HG02884 (cell line): ENCODE data around the gene DNAJA4.

Source experiments
- ATAC-seq: cut with Tn5 transposase; IDR thresholded peaks from one replicate; pipeline ENCODE4 v1.9.1; 2021; ENCODE audit warnings: mild to moderate bottlenecking, moderate library complexity; ENCODE audit not compliant: unreplicated experiment

The DNAJA4 gene

GRCh38 chr15:78276064-78276943 is 11.9 kb downstream of the DNAJA4 start:
- ATAC-seq, result no peak

DNA sequence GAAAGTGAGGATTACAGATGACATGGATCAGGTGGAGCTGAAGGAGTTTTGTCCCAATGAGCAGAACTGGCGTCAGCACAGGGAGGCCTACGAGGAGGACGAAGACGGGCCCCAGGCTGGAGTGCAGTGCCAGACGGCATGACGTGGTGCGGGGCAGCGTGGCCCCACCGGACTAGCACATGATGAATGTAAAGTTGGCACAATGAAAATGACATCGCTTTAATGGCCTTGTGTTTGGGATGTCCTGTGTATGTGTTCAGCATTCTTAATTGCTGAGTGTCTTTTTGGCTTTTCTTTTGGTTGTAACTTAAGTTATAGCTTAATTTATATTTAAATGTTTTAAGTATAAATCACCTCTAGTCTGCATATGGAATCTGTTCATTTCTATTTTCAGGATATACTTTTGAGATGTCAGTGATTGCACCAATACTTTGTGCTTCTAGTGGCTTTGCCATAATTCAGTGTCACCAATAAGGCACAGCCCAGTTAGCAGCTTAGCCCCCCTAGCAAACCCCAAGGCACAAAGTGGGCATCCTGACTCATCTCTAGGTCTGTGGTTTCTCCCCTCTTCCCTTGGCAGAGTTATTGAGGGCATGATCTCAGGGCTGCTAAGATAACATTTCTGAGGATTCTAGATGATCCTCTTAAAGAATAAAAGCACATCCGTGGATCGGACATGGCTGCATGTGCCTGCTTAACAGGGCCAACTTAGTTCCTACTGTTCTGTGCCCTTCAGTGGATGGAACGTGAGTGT is 16.1 kb downstream of the DNAJA4 start:
- ATAC-seq, result no peak

- ATAC-seq, result no peak
These were observed 18.0 kb downstream of the DNAJA4 start for GRCh38 chr15:78282324-78282723.

DNA sequence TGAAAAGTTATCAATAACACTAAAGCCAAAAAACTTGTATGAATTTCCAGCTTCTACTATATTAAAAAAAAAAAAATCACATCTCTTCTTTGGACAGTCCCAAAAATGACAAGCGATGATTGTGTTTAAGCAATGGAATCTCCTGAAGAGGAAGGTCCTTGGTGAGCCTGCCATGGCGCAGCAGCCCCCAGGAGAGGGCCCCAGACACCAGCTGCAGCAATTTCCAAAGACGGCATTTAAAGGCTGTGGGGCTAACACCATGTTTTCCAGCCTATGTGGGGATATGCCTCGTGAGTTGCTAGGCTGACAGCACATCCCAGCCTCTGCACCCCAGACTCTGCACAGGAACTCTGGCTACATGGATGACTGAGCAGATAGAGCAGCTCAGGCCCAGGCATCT is 20.4 kb downstream of the DNAJA4 start:
- ATAC-seq, result no peak

- ATAC-seq, result no peak
These were observed 25.9 kb downstream of the DNAJA4 start for GRCh38 chr15:78290222-78290621.

DNA sequence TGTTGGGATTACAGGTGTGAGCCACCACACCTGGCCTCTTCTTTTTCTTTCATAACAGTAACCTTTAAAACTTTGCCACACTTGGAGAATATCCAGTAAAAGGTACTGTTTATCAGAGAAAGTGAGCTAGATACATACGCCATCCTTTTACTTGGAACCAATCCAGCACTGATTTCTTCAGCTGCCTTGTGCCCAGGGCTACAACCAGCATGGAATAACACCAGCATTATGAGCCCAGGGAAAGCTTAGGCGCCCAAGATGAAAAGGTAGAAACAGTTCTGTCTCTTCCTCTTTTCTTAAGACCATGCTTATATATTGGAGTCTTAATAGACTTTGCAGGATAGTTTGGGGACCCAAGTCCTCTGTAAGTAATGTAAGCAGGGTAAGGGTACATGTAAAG is 26.7 kb downstream of the DNAJA4 start:
- ATAC-seq, result no peak

DNA sequence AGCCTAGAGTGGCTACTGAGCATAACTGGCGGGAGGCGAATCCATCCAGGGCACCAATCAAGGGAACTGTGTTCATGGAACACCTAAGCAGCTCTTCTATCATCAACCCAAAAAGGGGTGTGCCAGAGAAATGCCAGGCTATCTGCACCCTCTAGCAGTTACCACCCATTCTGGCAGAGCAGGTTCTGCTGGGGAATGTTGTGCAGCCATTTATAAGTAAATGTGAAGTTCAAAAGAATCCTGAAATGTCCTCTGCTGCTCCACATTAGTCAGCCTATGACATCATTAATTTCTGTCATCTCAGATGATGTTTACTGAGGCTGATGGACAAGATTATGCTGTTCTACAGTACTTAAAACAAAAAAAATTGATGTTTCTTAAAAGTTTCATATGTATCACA is 27.3 kb downstream of the DNAJA4 start:
- ATAC-seq, result no peak

DNA sequence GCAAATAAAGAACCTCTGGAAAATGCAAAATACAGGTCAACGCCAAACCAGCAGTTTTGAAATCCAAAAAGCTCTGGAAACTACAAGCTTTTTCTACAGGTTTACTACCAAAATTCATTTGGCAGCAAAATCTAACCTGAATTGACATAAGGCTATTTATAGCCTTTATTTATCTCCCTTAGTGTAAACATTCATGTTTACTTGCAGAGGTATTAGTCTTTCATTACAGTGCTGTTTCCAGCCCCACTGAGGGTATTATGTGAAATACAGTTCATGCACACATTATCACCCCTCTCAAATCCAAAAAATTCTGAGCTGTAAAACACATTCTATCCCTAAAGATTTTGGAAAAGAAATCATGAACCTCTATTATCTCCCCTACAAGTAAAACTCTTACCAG is 27.9 kb downstream of the DNAJA4 start:
- no peak for ATAC-seq

DNA sequence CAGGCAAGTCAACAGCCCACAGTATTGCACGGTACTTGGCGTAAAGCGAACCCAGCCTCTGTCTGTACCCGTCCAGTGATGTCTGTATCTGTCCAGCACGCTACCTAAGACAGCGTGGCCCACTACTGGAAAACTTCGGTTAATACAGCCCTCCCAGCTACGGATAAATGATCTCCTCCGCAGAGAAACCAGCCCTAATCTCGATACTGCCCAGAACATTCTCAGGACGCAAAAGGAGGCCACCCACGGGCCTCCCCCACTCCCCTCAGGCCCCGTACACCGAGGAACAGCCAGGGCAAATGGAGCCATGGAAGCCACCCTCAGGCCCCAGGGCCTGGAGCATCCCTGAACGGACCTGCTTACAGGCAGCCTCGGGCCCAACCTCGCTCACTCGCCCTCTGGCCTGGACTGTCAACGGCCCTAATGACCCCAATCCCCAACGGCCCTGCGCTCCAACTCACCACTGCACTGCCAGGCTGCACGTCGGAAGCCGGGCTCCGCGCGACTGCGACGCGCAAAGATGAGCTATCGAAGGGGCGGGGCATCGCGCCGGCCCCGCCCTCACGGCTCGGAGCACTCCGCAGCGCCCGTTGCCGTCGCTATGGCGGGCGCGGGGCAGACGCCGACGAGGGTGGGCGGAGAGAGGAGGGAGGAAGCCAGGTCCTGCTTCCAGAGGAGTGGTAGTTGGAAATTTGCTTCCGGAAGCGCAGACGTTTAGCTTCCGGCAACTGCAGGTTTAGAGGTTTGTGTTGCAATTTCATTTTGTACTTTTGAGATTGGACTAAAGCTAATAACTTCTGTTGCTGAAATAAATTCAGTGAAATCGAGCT is 35.0 kb downstream of the DNAJA4 start, which contains the start of gene SKIC8:
TSS of gene SKIC8 (minus strand) at position 509 of the 830 bp plus-strand sequence. CDS start 3,923 bp downstream, outside the sequence.
- ATAC-seq, result peak; percentile 72

DNA sequence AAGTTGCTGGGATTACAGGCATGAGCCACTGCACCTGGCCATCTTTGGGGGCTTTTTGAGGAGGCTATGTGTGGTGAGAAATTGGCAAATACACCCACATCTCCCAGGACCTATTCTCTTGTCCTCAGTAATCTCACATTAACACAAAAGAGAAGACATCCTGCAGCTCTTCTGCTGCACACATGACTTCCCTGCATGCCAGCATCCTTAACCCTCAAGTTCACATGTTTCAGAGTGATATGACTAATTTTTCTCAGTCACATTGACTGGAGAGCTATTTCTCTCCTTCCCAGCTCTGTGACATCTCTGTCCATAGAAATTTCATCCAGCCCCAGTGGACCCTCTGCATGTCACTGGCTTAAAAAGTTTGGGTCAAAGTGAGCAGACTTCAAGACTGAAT is 37.0 kb downstream of the DNAJA4 start:
- ATAC-seq, result no peak

- no peak for ATAC-seq
These were observed 37.5 kb downstream of the DNAJA4 start for GRCh38 chr15:78301828-78302227.

GRCh38 chr15:78302579-78303312 is 38.4 kb downstream of the DNAJA4 start:
- ATAC-seq, result no peak

DNA sequence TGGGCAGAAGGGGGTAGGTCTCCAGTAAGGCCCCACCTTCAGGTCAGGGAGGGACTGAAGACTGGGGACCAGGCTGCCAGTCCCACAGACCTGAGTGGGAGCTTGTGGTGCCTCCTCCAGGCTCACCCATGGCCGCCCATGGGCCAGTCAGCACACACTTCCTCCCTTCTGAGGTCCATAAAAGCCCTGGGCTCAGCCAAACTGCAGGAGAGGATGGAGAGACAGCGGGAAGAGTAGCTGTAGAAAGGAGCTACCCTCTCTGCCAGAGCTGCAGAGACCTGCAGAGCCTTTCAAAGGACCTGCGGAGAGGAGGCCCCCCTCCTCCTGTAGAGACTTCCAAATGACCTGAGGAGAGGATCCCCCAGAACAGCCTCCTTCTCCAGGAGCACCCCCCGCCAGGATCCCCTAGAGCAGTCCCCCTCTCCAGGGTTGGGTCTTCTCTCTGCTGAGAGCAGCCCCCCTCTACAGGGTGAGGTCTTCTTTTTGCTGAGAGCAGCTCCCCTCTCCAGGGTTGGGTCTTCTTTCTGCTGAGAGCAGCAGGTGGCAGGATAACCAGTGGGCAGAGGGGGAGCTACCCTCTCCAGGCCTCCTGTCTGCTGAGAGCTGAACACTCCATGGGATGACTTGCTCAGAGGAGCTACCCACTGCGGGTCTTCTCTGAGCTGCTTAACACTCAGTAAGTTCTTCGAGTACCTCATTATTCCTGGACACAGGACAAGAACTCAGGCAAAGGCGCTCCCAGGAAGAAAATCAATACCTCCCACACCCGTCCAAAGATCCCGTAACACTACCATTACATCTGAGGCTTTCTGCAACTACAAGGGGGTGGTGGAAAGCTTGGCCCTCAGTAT is 40.1 kb downstream of the DNAJA4 start:
- ATAC-seq, result no peak

GRCh38 chr15:78306176-78306774 is 41.9 kb downstream of the DNAJA4 start:
- no peak for ATAC-seq

- no peak for ATAC-seq
These were observed 43.6 kb downstream of the DNAJA4 start for GRCh38 chr15:78307976-78308375.

DNA sequence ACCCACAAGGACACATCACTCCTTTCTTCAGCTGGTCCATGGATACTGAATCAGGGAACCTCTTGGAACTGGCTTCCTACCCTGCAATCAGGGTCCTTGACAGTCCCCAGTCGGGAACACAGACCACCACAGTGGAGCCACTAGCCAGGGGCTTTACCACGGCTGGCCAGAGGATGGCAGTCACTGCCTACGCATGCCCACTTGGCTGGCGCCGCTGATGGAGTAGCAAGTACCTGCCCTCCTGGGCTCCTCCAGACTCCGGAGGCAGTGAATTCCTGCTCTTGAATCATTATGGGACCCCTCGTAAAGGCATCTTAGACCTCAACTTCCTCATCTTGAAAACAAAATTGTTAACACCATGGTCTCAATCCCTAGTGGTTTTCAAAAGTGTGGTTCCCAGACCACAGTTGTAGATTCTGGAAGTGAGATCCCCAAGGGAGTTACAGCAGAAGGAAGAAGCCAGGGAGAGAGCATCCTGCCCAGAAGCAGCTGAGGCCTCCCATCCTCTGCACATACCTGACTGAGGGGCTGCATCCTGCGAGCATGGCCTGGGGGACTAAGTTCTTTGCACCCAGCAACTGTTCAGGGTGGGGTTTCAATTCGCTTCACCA is 44.2 kb downstream of the DNAJA4 start:
- no peak for ATAC-seq

DNA sequence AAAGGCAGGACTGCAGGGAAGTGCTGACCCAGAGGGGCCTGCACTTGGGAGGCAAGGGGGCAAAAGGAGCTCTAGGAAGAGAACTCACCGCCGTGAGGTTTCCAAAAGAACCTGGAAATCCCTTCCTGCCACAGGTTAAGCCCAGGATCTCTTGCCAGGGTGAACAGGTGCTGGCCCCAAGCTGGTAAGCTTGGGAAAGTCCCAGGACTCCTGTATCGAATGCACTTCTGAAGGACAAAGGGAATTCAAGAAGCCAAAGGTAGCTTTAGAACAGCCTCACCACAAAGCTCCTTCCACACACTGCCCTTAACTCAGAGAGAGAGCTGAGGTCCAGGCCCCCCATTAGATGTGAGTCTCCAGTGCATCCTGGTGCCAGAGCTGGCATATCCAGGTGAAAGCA is 46.9 kb downstream of the DNAJA4 start:
- no peak for ATAC-seq

DNA sequence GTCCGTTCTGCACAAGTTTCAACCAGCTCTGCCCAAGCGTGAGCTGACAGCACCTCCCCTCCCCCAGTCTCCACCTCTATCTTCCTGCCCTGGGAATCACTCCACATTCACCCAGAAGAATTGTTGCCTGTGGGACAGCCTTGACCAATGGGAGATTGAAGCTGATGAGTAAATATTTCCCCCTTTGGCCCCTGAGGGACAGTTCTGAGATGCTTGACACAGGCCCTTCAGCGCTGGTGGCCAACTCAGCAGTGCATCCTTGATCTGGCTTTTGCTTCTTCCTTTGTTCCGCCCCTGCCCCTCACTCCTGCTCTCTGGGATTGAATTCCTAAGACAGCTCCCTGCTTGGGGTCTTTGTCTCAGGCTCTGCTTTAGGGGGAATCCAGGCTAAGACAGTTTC is 48.2 kb downstream of the DNAJA4 start:
- ATAC-seq, result no peak

GRCh38 chr15:78312957-78313356 is 48.6 kb downstream of the DNAJA4 start:
- ATAC-seq, result no peak
